B cell (primary cell): Measurements from ENCODE around the gene USP20. TPM values are rescaled to one million over a fixed set of nuclear protein-coding genes. Genes with fewer than 3 reads are reported as not detected.

Experiments used
- ATAC-seq: fragments of 200-7000 bp; cut with Tn5 transposase; one replicate; pipeline ENCODE4 v1.10.0; 2021; ENCODE audit warnings: low read depth, mild to moderate bottlenecking, moderate number of reproducible peaks, moderate library complexity
- CTCF ChIA-PET: fragments of 350-600 bp; sonication (Branson Sonifier 250); formaldehyde crosslinking; loops from one replicate; lab custom pipeline; 2021; ENCODE audit warnings: antibody characterized with exemption, inconsistent platforms; lab: Charles Lee
- POLR2A ChIA-PET: fragments of 350-600 bp; sonication (Branson Sonifier 250); formaldehyde crosslinking; loops from one replicate; lab custom pipeline; 2021; ENCODE audit warnings: antibody characterized with exemption; lab: Charles Lee
- DNase-seq: peaks from one replicate; pipeline ENCODE4 v3.0.0; 2013
- H2AFZ ChIP-seq: 2 replicates; pipeline ENCODE4 v1.6.1; 2012; ENCODE audit warnings: mild to moderate bottlenecking, low read depth, low read length; ENCODE audit not compliant: insufficient read depth, poor library complexity, severe bottlenecking
- H3K27ac ChIP-seq, 2 donors: 1 replicate in 1 of 2; 2 replicates in 1 of 2; pipeline ENCODE4 v1.5.1; 2012 to 2013; ENCODE audit warnings: low read length in 2 of 2, mild to moderate bottlenecking in 2 of 2, moderate library complexity in 1 of 2
- H3K27me3 ChIP-seq, 4 experiments: fragments of 200-600 bp in 1 of 4; sonication (generic) in 1 of 4; replicated peaks in 1 of 4; 1 replicate in 2 of 4; 2 replicates in 2 of 4; pipeline versions ENCODE4 v1.6.1 to v1.7.0; 2013 to 2016; ENCODE audit warnings: low read length in 3 of 4, mild to moderate bottlenecking in 2 of 4, mixed read lengths in 1 of 4, moderate library complexity in 1 of 4; ENCODE audit not compliant: insufficient read depth in 4 of 4, control insufficient read depth in 3 of 4; ENCODE audit errors: control extremely low read depth in 1 of 4
- H3K36me3 ChIP-seq, 2 experiments: replicated peaks in 1 of 2; 1 replicate in 1 of 2; 2 replicates in 1 of 2; pipeline versions ENCODE4 v1.6.1 to v1.7.1; 2013; ENCODE audit warnings: low read length in 1 of 2; ENCODE audit not compliant: insufficient read depth in 2 of 2, control insufficient read depth in 1 of 2; ENCODE audit errors: control extremely low read depth in 1 of 2, extremely low read depth in 1 of 2
- H3K4me1 ChIP-seq, 2 donors: fragments of 200-600 bp in 1 of 2; sonication (generic) in 1 of 2; 1 replicate in 1 of 2; 2 replicates in 1 of 2; pipeline versions ENCODE4 v1.5.1 to v1.6.1; 2013 to 2017; ENCODE audit warnings: low read length in 2 of 2; ENCODE audit not compliant: control insufficient read depth in 2 of 2, insufficient read depth in 2 of 2
- H3K4me2 ChIP-seq: replicated peaks from 2 replicates; pipeline ENCODE3; 2012; ENCODE audit warnings: mild to moderate bottlenecking, low read depth, low read length; ENCODE audit not compliant: poor library complexity, severe bottlenecking
- H3K4me3 ChIP-seq, 5 experiments: fragments of 200-600 bp in 1 of 5; sonication (generic) in 1 of 5; 1 replicate in 3 of 5; 2 replicates in 2 of 5; pipeline versions ENCODE4 v1.5.1 to v1.7.0; 2011 to 2016; ENCODE audit warnings: low read length in 4 of 5, mild to moderate bottlenecking in 4 of 5, low read depth in 2 of 5, control low read depth in 1 of 5, moderate library complexity in 1 of 5; ENCODE audit not compliant: insufficient read depth in 1 of 5; ENCODE audit errors: control extremely low read depth in 1 of 5, extremely low read depth in 1 of 5
- H3K79me2 ChIP-seq: fragments of 200-600 bp; sonication (generic); one replicate; pipeline ENCODE4 v1.6.0; 2016; ENCODE audit warnings: low read length; ENCODE audit not compliant: control insufficient read depth, insufficient read depth
- H3K9ac ChIP-seq: fragments of 200-600 bp; sonication (generic); 2 replicates; pipeline ENCODE4 v1.6.1; 2017; ENCODE audit warnings: mild to moderate bottlenecking, low read length, moderate library complexity
- H3K9me3 ChIP-seq, 3 donors: one replicate each; pipeline versions ENCODE4 v1.6.1 to v1.7.1; 2013; ENCODE audit warnings: low read length in 2 of 3; ENCODE audit not compliant: control insufficient read depth in 2 of 3, insufficient read depth in 1 of 3; ENCODE audit errors: control extremely low read depth in 1 of 3
- H4K20me1 ChIP-seq: 2 replicates; pipeline ENCODE4 v1.6.0; 2012; ENCODE audit warnings: mild to moderate bottlenecking, low read length; ENCODE audit not compliant: insufficient read depth, control insufficient read depth, poor library complexity, severe bottlenecking
- H3K27ac Mint-ChIP-seq: one replicate; pipeline ENCODE4 v1.8.0; 2021; ENCODE audit warnings: mixed read lengths
- H3K27me3 Mint-ChIP-seq: one replicate; pipeline ENCODE4 v1.8.0; 2021; ENCODE audit warnings: mixed read lengths
- H3K4me1 Mint-ChIP-seq: one replicate; pipeline ENCODE4 v1.8.0; 2021; ENCODE audit warnings: mixed read lengths
- H3K4me3 Mint-ChIP-seq: one replicate; pipeline ENCODE4 v1.8.0; 2021; ENCODE audit warnings: mixed read lengths
- H3K9me3 Mint-ChIP-seq: one replicate; pipeline ENCODE4 v1.8.0; 2022; ENCODE audit warnings: mixed read lengths; ENCODE audit not compliant: insufficient read depth
- EZH2 ChIP-seq: IDR thresholded peaks from 2 replicates; pipeline ENCODE4 v1.6.1; 2012; ENCODE audit warnings: borderline replicate concordance, low read depth, mild to moderate bottlenecking, moderate library complexity, low read length; ENCODE audit not compliant: insufficient read depth, poor library complexity, severe bottlenecking
- WGBS: methylation state at CpG from one replicate; pipeline ENCODE4 v1.1.5; 2013; ENCODE audit warnings: missing lambda C conversion rate; ENCODE audit not compliant: insufficient coverage; 5-methylcytosine and 5-hydroxymethylcytosine counted together
- intact Hi-C: fragments of 100-400 bp; cut with micrococcal nuclease; formaldehyde crosslinking; loops from one replicate; pipeline ENCODE4 v1.10.0; 2022
- polyA plus RNA-seq: library from polyadenylated mRNA; depleted of rRNA; stranded (reverse); fragments of >200 nt; gene quantifications from 2 replicates; pipeline ENCODE4 v1.2.3, GENCODE V29; 2012
- total RNA-seq, 2 donors: library from RNA; stranded (reverse); fragments of 120-200 nt in 1 of 2; gene quantifications; 1 replicate in 1 of 2; 2 replicates in 1 of 2; pipeline versions ENCODE4 v1.2.3 to v1.2.4, GENCODE V29; 2013 to 2022
- TF ChIP-seq, protein P1 (sequence below): fragments of 200-600 bp; IDR thresholded peaks from one replicate; pipeline ENCODE4 v1.8.0; 2022; ENCODE audit warnings: antibody characterized with exemption, mild to moderate bottlenecking

Gene USP20
- total and polyA plus RNA-seq, 2 donors (not counting 1 experiment from before 2014, with no cell fraction given), result 49.5 to 72.6 TPM

DNA sequence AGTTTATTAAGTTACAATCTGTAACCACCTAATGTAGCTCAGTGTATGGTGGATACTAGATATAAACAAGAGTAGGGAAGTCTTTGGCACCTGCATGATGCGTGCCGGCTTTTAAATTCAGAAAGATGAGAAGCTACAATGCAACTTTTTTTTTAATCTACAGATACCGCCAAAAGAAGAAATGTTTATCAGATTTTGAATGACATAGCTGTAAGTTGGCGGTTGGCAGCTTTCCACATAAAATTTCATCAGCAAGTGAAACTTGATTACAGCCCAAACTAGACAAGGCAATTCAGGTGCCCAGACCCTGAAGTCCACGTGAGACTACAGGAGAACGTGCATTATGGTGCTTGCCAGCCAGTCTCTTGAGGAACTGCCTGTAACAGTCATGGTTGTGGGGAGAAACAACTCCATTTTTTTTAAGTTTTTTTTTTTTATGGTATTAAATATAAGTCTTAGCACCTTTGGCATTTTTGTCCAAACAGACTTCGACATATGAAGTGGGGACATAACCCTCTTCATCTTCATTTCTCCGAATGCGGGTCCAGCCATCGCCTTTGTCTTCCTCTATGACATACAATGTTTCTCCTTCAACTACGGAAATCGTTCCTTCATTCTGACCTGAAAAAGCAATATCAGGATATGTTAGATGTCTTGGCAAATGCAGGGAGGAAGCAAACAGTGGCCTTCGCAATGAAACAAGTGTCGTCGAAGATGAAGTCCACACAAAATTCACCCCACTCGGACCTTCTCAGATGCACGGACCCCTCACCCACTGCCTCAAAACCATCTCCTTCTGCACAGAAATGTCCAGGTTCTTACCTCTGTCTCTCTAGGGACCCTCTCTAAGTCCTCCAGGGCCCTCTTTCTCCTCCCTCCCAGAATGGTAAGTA lies 60.4 kb downstream of the USP20 start:
- peaks cover 32 to 52% of the 10 kb centered on the region in 2 donors for H3K4me1 ChIP-seq

More for the DNA sequence above, 60.4 kb downstream of the USP20 start:
- ChIA-PET CTCF (interaction anchor here (0.7 kb wide), 1 partner anchor 245 kb away, joined by 3 read pairs; no protein-coding TSS in a partner anchor), POLR2A (interaction anchor here (0.6 kb wide), 1 partner anchor 9 kb away, joined by 5 read pairs; no protein-coding TSS in a partner anchor)
- peaks cover 2 to 54% of the 10 kb centered on the region in 2 experiments for H3K36me3 ChIP-seq
- H3K4me3 ChIP-seq, result no peak overlapping the region
- DNase-seq (no peak), ATAC-seq (no peak)
- no peaks in the 10 kb centered on the region for H4K20me1 ChIP-seq
- Mint-ChIP-seq H3K9me3 (no peaks in the 10 kb centered on the region), H3K27ac (peak overlapping the region; percentile 73), H3K4me1 (peaks cover 63% of the 10 kb centered on the region), H3K27me3 (no peaks in the 10 kb centered on the region), H3K4me3 (no peak overlapping the region)
- no peaks in the 10 kb centered on the region for H3K9me3 ChIP-seq
- intact Hi-C loops, result no loop called here
- H3K27ac ChIP-seq, result peak overlapping the region in 1 of 2 donors; percentile 78
- H3K9ac ChIP-seq, result no peak overlapping the region
- no peak for TF ChIP-seq EZH2
- TF ChIP-seq, protein P1, sequence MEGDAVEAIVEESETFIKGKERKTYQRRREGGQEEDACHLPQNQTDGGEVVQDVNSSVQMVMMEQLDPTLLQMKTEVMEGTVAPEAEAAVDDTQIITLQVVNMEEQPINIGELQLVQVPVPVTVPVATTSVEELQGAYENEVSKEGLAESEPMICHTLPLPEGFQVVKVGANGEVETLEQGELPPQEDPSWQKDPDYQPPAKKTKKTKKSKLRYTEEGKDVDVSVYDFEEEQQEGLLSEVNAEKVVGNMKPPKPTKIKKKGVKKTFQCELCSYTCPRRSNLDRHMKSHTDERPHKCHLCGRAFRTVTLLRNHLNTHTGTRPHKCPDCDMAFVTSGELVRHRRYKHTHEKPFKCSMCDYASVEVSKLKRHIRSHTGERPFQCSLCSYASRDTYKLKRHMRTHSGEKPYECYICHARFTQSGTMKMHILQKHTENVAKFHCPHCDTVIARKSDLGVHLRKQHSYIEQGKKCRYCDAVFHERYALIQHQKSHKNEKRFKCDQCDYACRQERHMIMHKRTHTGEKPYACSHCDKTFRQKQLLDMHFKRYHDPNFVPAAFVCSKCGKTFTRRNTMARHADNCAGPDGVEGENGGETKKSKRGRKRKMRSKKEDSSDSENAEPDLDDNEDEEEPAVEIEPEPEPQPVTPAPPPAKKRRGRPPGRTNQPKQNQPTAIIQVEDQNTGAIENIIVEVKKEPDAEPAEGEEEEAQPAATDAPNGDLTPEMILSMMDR, result no peak
- H3K27me3 ChIP-seq, result no peaks in the 10 kb centered on the region
- WGBS, result 100% methylated on average over 4 of the region's 17 CpGs
- H3K4me2 ChIP-seq, result no peak overlapping the region
- H2AFZ ChIP-seq, result no peak overlapping the region
- peaks cover 28% of the 10 kb centered on the region for H3K79me2 ChIP-seq
